HG03066 (cell line): ENCODE data around the gene MARCHF10.
"Not testable (repeated sequence)": the region's sequence is repeated elsewhere in the genome, so short reads cannot be mapped to it uniquely, and the experiment has no call there.

Experiments used
- ATAC-seq: cut with Tn5 transposase; IDR thresholded peaks from one replicate; pipeline ENCODE4 v1.9.1; 2021; ENCODE audit warnings: low read depth; ENCODE audit not compliant: unreplicated experiment

The MARCHF10 gene

DNA sequence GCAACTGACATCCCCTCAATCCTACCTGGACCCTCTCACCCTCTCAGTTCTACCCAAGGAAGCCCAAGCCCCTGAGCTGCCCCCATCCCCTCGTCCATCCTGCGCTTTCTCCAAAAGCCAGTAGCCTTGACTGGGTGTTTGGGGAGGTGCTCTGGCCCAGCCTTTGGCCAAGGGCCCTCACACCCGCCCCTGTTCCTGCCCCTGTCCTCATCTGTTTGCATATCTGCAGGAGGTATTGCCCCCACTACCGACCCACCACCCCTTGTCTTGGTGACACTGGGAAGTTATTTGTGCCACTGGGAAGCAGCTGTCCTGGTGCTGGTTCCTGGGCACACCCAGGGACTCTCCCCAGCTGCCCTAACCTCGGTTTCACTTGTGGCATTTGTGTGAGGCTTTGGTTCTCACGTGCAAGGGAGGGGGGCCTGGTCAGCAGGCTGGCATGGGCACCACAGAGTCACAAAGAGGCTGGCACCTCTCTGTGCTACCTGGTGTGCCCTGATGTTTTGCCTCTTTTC, 105.3 kb downstream of the MARCHF10 start:
- ATAC-seq: no peak

GRCh38 chr17:62701706-62702085, 106.4 kb downstream of the MARCHF10 start:
- ATAC-seq: no peak

DNA sequence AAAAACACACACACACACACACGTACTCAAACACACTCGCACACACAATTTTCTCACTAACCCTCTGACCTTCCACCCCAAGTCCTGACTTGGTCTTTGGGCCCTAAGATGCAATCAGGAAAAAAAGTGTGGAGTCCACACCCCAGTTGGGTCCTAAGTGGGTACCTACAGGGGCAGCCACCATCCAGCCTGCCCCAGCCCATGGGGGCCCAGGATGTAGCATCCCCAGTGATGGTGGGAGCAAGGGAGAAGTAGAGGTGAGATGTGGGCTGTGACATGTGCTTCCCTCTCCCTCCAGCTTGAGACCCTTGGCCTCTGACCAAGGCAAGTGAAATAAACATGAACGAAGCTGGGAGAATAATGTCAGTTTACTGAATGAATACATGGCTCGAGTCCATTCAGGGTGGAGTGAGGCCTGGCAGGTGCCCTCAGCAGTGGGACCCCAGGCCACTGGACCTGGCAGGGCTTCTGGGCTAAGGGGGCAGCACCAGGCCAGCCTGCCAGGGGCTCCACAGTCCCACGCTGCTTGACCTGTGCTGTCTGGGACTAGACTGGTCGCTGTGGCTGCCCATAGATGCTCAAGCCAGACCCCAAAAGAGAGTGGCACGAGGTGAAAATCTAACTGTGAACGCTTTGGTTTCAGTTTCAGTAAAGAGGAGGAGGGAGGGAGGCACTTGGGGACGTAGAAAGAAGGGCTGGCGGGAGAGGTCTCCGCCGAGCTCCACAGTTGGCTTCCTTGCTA, 107.0 kb downstream of the MARCHF10 start:
- no peak for ATAC-seq

- not testable (repeated sequence) for ATAC-seq
These were observed 109.7 kb downstream of the MARCHF10 start for GRCh38 chr17:62698459-62698858.

DNA sequence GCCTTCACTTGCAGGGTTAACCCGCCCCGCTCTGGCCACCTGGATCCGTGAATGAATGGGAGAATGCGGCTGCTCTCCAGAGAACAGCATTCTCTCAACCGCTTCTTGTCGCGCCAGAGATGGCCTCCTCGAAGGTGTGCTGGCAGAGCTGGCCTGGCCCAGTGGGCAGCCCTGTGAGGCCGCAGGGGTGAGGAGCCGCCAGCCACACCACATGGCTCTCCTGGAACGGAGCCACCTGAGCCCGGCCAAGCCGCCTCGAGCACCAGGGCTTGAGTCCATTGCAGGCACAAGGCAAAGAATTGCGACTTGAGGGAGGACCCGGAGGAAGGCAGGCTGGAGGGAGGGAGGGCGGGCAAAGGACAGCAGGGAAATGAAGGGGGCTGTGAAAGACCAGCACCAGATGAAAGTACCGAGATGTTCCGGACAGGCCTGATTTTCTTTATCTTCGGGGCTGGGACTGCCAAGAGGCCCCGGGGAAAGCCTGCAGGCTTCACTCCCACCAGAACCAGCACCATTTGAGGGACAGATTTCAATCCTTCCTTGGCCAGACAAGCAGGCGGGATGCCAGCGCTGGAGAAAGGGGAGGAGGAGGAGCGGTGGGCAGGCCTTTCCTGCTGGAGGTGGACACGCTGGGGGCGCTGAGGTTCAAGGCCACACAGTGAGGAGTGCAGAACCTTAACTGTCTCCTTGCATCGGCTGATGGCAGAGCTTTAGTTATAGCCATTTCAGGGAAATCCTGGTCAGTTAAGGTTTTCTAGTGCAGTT, 111.2 kb downstream of the MARCHF10 start:
- ATAC-seq: no peak

GRCh38 chr17:62696256-62696655, 111.9 kb downstream of the MARCHF10 start:
- ATAC-seq: no peak

DNA sequence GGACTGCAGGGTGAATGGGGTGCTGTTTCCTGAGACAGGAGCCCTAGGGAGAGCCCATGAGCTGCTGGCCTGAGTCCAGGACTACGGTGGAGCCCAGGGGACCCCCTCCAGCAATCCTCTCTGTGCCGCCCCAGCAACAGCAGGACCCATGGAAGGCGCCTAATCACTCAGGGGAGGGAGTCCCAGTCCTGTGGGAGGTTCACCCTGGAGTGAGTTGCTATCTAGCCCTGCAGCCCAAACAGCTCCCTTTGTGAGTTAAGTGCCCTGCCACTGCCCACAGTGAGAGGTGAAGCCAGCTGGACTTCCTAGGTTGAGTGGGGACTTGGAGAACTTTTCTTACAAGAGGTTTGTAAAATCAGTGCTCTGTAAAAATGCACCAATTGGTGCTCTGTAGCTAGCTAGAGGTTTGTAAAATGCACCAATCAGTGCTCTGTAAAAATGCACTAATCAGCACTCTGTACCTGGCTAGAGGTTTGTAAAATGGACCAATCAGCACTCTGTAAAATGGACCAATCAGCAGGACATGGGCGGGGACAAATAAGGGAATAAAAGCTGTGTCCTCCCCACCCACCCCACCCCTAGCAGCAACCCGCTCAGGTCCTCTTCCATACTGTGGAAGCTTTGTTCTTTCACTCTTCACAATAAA, 112.9 kb downstream of the MARCHF10 start:
- ATAC-seq: not testable (repeated sequence)

DNA sequence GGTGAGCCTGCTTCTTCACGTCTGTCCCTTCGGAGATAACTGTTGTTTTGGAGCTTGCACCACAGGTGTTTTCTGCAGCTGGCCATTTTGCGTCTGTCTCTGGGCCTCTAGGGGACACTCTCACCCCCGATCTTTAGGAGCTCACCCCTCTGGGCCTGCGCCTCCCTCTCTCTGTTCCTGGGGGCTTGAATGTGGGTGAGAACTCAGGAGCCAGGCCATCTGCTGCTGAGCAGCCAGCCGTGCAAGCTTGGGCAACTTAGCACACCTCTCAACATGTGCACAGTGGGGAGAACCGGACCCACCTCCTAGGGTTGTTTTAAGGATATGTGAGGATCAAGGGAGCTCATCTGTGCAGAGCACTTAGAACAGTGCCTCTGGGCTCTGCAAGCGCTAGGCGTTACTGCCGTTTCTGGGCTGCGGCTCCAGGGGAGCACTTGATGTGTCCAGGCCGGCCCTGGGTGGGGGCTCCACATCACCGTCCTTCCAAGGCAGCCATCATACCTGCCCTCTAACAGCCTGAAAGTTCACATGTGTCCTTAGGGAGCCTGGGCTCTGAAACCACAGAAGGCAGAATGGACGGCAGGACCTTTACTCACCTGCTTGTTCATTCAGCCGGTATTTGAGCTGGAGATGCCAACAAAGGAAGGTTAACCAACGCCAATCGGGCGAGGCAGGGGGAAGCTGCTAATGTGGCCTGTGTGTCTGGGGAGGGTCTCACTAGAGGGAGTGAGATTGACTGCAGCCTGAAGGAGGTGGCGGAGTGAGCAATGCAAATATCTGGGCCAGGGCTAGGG, 114.3 kb downstream of the MARCHF10 start:
- no peak for ATAC-seq

- no peak for ATAC-seq
These were observed 115.2 kb downstream of the MARCHF10 start for GRCh38 chr17:62692721-62693431.

GRCh38 chr17:62692159-62692651, 115.9 kb downstream of the MARCHF10 start:
- ATAC-seq: no peak

DNA sequence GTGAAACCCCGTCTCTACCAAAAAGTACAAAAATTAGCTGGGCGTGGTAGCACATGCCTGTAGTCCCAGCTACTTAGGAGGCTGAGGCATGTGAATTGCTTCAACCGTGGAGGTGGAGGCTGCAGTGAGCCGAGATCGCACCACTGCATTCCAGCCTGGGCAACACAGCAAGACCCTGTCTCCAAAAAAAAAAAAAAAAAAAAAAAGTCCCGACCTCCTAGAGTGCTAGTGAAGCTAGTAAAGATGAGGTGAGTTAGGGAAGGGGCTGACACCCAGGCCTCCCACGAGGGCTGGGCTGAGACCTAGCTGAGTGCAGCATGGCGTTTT, 116.6 kb downstream of the MARCHF10 start:
- not testable (repeated sequence) for ATAC-seq

DNA sequence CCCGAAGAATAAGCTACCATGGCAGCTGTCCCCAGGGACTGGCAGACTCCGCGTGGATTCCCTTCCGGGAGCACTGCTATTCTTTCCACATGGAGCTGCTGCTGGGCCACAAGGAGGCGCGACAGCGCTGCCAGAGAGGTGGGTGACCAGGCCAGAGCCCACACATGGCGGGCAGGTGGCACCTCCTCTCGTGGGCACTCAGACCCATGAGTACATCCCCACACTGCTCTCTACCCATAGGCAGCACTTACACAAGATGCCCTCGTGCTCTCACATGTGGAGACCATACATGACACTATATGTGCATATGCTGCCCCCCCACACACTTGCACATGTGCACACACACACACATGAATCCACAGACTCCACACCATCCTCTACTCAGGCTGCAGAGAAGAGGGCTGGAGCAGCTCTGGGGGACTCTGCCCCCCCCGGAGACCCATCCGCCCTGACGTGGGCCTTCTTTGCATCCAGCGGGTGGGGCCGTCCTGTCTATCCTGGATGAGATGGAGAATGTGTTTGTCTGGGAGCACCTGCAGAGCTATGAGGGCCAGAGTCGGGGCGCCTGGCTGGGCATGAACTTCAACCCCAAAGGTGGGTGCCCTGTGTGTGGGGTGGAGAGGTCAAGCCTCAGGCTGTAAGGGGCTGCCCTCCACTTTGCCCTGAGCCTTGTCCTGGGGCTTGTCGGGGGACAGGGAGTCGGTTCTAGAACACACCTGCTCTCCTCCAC, 117.8 kb downstream of the MARCHF10 start:
- no peak for ATAC-seq

DNA sequence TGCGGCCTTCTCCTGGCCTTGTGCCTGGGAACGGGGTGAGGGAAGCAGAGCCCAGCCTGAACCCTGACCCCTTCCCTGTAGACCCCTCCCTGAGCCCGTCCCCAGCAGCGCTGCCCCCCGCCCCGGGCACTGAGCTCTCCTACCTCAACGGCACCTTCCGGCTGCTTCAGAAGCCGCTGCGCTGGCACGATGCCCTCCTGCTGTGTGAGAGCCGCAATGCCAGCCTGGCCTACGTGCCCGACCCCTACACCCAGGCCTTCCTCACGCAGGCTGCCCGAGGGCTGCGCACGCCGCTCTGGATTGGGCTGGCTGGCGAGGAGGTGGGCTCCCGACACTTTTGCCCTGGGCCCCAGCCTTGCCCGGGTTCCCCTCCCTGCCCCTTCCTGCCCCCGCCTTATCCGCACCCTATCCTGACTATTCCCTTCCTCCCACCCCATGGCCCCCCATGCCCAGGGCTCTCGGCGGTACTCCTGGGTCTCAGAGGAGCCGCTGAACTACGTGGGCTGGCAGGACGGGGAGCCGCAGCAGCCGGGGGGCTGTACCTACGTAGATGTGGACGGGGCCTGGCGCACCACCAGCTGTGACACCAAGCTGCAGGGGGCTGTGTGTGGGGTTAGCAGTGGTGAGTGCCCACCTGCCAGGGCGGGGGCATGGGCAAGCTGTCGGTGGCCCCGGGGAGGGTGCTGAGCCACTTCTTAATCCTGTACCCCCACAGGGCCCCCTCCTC, 118.5 kb downstream of the MARCHF10 start:
- ATAC-seq: no peak

GRCh38 chr17:62688398-62689160, 119.5 kb downstream of the MARCHF10 start:
- ATAC-seq: no peak

DNA sequence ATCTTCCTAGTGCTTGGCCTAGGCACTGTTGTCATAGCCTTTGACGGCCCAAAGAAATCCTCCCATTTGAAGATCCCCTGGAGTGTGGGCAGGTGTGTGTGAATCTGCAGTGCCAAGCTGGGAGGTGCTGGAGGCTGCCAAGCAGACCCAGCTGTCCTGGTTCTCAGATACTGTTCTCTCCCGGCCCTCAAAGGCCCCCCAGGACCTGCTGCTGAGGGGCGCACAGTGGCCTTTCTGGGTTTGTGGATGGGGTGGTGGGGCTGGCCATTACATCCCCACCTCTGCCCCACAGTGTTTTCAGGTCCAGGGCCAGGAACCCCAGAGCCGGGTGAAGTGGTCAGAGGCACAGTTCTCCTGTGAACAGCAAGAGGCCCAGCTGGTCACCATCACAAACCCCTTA, 120.1 kb downstream of the MARCHF10 start:
- no peak for ATAC-seq

- ATAC-seq: no peak
These were observed 123.9 kb downstream of the MARCHF10 start for GRCh38 chr17:62684179-62684578.

GRCh38 chr17:62681939-62682381, 126.2 kb downstream of the MARCHF10 start:
- no peak for ATAC-seq
